Endothelial cell of hepatic sinusoid (primary cell): ENCODE data around the gene GBX1.

Experiments used
- in situ Hi-C: cut with HindIII; loops from 2 replicates; pipeline ENCODE4 v1.10.0; 2017; ENCODE audit warnings: low sequenced_read_pairs

Gene GBX1

DNA sequence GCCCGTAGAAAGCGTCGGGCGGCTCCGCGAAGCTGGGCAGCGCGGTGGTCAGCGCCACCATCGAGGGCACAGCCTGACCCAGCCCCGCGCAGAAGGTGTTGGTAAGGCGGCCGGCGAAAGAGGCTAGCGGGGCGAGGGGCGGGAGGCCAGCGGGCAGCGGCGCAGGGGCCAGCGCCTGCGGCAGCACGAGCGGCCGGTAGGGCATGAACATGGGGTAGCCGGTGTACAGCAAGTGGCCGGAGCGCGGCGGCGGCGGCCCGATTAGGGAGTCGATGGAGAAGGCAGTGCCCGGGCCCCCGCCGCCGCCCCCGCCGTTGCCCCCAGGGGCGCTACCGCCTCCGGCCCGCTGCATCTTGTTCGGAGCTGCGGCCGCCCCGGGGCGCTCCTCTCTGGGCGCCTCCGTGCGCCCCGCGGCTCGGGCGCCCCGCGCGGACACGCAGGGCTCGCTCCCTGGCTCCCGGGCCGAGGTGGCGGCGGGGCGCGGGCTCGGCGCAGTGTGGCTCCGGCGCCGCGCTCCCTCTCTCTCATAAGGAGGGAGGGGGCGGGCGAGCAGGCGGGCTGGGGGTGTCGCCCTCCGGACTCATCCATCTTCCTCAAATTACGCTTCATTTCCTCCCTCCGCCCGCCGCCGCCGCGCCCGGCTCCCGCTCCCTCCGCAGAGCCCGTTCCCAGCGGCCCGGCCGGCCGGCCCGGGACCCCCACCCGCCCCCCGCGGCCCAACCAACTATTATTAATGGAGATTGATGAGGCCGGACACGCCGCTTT lies at the start of gene GBX1:
Gene GBX1, minus strand, starts transcription at position 498 of the 765 bp plus-strand sequence. Its CDS starts 146 bp downstream, at position 352.
- in situ Hi-C loops, result loop anchor here (5.0 kb wide), 3 partner anchors 40 to 85 kb away; partner anchors contain the start of gene AGAP3

GRCh38 chr7:151215396-151215795 lies 47.9 kb upstream of the GBX1 start:
- in situ Hi-C loops, result no loop called here

GRCh38 chr7:151213826-151214225 lies 46.3 kb upstream of the GBX1 start:
- in situ Hi-C loops, result no loop called here

DNA sequence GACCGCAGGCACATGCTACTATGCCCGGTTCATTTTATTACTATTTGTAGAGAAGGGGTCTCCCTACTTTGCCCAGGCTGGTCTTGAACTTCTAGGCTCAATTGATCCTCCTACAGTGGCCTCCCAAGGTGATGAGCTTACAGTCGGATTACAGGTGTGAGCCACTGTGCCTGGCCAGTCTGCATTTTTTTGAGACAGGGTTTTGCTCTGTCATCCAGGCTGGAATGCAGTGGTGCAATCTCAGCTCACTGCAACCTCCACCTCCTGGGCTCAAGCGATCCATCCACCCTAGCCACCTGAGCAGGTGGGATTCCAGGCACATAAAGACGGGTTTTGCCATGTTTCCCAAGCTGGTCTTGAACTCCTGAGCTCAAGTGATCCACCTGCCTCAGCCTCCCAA lies 45.1 kb upstream of the GBX1 start:
- in situ Hi-C loops, result no loop called here

DNA sequence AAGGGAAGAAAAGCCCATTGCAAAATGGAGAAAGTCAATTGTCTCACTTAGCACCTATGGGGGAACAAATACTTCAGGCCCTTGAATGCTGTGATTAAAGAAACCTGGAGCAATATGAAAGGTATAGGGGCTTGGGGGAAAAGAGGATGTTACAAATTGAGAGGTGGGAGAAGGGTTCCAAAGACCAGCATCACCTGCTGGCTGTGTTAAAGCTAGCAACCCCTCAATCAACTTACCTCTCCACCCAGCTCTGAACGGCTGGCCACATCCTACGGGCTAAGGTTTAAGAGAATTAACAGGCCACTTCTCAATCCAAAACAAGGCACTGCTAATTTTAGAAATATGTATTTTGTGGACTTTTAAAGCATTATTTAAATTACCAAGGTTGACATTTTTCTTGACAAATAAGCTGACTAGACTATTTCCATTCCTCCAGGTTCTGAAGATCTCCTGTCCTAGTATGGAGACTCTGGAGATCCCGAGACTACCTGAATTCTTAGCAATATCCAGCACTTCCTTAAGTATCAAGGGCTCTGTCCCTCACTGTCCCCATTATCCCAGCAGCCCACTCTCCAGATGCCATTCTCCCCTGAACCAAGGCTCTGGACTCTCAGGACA lies 43.8 kb upstream of the GBX1 start:
- in situ Hi-C loops, result no loop called here

GRCh38 chr7:151210087-151210854 lies 42.8 kb upstream of the GBX1 start, which contains the start of gene H2BK1:
H2BK1 (minus strand) TSS chr7:151210488; CDS start chr7:151210318, 170 bp downstream.
- in situ Hi-C loops, result no loop called here

DNA sequence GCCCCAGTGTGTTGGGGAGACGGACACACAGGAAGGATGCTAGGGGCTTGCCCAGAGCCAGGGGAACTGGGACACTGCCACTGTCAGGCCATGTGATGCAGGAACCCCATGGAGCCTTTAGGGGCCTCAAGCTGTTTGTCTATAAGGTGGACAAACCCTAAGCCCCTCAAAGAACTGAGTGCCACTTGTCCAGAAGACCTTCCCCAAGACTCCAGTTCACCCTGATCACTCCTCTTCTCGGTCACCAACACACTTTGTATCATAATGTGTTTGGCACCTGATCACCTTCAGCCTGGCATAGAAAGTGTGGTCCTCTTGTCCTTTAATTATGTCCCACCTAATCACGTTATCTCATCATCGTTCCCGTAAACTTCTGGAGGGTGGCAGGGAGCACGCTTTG lies 42.1 kb upstream of the GBX1 start:
- in situ Hi-C loops, result loop anchor here (5.0 kb wide), 2 partner anchors 42 to 63 kb away; partner anchors contain the start of gene GBX1

GRCh38 chr7:151208253-151208862 lies 40.9 kb upstream of the GBX1 start:
- in situ Hi-C loops, result loop anchor here (5.0 kb wide), 2 partner anchors 41 to 64 kb away; partner anchors contain the start of gene GBX1

DNA sequence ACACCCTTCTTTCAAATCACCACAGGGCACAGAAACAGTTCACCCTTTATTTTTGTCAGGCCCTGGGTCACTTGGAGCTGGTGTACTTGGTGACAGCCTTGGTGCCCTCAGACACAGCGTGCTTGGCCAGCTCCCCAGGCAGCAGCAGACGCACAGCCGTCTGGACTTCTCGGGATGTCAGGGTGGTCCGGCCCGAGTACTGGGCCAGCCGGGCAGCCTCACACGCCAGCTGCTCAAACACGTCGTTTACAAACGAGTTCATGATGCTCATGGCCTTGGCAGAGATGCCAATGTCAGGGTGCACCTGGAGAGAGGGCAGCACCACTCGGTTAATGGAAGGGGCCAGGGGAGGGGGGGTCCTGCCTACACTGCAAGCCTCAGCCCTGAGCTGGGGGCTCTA lies 40.3 kb upstream of the GBX1 start:
- in situ Hi-C loops, result loop anchor here (5.0 kb wide), 2 partner anchors 41 to 64 kb away; partner anchors contain the start of gene GBX1

DNA sequence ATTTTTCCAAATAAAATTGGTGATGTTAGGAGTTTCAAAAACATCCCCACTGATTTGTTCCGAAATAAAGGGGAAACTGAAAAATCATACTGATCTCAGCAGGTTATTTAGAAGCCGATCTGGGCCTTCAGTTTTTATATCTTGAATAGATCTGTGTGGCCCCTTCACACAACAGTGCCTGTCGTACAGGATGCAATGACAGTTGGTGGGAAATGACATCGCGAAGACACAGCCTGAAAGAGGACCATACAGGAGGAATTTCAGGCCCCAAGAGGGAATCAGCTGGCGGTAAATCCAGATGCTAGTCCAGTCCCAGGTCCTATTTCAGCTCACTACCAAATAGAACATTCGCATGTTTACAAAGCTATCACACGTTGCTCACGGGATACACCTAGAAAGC lies 39.8 kb upstream of the GBX1 start:
- in situ Hi-C loops, result loop anchor here (5.0 kb wide), 2 partner anchors 40 to 65 kb away; partner anchors contain the start of gene GBX1

GRCh38 chr7:151206914-151207313 lies 39.4 kb upstream of the GBX1 start:
- in situ Hi-C loops, result loop anchor here (5.0 kb wide), 2 partner anchors 40 to 65 kb away; partner anchors contain the start of gene GBX1

GRCh38 chr7:151205730-151206129 lies 38.2 kb upstream of the GBX1 start:
- in situ Hi-C loops, result loop anchor here (5.0 kb wide), 2 partner anchors 38 to 67 kb away; partner anchors contain the start of gene GBX1

DNA sequence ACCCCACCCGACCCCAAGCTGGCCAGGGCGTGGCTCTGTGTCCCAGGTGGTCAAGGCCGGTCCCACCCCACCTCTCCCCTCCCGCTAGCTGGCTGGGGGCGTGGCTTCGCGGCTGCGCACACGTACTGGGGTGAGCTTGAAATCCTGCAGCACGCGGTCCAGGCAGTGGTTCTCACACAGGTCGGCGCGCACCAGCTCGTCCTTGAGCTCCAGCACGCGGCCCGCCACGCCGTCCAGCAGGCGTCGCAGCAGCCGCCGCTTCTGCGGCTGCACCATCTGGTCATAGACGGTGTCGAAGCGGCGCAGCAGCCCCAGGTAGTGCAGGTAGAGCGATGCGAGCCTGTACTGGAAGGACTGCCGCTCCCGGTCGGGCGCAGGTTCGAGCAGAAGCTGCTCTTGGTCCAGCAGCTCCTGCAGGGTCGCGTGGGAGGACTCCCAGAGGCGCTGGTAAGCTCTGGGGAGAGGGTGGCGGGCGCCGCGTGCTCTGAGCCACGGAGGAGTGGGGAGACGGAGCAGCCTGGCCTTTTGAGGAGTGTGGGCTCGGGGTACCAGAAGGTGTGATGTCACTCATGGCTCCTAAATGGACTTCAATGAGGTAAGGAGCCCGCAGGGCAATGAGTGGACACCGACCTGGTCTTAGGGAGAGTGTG lies 37.0 kb upstream of the GBX1 start:
- in situ Hi-C loops, result loop anchor here (5.0 kb wide), 2 partner anchors 37 to 68 kb away; partner anchors contain the start of gene GBX1

DNA sequence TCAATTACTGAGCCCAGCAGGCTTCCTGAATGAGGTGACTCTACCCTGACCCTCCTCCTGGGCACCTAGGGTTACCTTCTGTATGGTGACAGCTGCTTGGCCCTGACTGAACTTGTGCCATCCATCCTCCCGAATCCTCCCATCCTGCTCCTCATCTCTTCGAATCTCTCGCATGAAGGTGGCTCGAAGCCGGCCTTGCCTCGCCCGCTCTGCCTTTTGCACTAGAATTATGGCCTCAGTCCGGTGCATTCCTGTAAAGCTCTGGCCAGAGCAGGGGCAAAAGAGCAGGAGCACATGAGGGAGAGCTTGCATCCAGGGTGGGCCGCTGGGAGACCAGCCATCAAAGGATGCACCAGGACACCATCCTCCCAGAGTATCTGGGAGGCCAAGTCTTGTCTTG lies 35.3 kb upstream of the GBX1 start:
- in situ Hi-C loops, result no loop called here

DNA sequence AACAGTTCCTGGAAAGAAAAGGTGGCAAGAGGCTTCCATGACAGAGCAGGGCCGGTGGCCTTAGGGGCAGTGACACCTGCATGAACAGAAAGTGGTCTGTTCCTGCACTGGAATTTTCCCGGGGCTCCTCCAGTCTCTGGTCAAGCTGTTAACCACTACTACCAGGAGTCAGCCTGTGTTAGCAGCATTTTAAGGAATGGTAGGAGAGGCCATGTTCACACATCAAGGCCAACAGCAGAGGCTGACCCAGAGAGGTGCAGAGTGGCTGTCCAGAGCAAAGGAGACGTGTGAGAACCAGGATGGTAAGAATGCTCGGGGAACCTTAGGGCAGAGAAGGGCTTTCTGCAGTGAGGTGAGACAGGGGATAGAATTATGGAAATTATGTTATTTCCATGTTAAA lies 34.3 kb upstream of the GBX1 start:
- in situ Hi-C loops, result no loop called here

DNA sequence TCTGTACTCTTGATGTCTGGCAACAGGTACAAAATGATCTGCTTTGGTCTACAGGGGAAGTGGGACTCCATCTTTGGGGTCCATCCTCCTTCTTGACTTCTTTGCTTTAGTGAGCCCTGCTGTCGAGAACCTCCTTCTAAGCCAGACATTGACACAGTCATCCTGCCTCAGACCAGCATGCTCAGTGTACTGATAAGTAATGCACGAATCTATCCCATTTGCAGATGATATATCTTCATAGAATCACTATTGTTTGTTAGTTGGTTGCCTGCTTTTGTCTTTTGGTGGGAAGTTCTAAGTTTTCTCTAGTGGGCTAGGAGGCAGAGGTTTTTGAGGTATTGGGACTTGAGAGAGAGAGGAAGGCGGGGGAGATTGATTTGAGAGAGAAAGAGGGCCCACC lies 33.9 kb upstream of the GBX1 start:
- in situ Hi-C loops, result no loop called here

GRCh38 chr7:151198945-151199848 lies 31.7 kb upstream of the GBX1 start:
- in situ Hi-C loops, result no loop called here

GRCh38 chr7:151197932-151198331 lies 30.4 kb upstream of the GBX1 start:
- in situ Hi-C loops, result no loop called here
